ENCODE measurements around the gene EIF4H.
A peak's percentile ranks its signal among the peaks of the same experiment; 100 is the strongest.
"Not testable (repeated sequence)": the region's sequence is repeated elsewhere in the genome, so short reads cannot be mapped to it uniquely, and the experiment has no call there.

Gene EIF4H

GRCh38 chr7:74224907-74225306 lies 50.8 kb downstream of the EIF4H start:
- not testable (repeated sequence) for DNase-seq (ENCODE audit: low spot score)

GRCh38 chr7:74225400-74225799 lies 51.2 kb downstream of the EIF4H start:
- DNase-seq (ENCODE audit: low spot score): no peak

DNA sequence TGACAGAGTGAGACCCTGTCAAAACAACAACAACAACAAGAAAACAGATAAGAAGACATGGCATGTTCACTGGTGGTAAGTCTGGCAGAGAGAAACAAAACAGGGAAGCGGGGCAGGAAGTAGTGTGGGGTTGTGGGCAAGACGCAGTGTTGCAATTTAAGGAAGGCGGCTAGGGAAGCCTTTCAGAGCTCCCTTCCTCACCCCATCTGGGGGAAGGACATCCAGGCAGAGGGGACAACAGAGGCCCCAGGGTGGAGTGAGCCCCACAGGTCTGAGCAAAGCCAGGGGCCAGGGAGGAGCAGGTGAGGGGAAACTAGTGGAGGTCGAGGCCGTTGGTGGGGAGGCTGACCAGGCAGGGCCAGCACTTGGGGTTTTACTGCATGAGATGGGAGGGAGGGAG lies 52.5 kb downstream of the EIF4H start:
- DNase-seq (ENCODE audit: low spot score): peak; percentile 49

- no peak for DNase-seq (ENCODE audit: low spot score)
Observed at GRCh38 chr7:74228951-74229900, 55.1 kb downstream of the EIF4H start.

GRCh38 chr7:74230446-74231231 lies 56.5 kb downstream of the EIF4H start:
- no peak for DNase-seq (ENCODE audit: low spot score)

GRCh38 chr7:74231232-74231590 lies 57.1 kb downstream of the EIF4H start:
- no peak for DNase-seq (ENCODE audit: low spot score)

GRCh38 chr7:74233655-74234285 lies 59.6 kb downstream of the EIF4H start:
- DNase-seq (ENCODE audit: low spot score): no peak

DNA sequence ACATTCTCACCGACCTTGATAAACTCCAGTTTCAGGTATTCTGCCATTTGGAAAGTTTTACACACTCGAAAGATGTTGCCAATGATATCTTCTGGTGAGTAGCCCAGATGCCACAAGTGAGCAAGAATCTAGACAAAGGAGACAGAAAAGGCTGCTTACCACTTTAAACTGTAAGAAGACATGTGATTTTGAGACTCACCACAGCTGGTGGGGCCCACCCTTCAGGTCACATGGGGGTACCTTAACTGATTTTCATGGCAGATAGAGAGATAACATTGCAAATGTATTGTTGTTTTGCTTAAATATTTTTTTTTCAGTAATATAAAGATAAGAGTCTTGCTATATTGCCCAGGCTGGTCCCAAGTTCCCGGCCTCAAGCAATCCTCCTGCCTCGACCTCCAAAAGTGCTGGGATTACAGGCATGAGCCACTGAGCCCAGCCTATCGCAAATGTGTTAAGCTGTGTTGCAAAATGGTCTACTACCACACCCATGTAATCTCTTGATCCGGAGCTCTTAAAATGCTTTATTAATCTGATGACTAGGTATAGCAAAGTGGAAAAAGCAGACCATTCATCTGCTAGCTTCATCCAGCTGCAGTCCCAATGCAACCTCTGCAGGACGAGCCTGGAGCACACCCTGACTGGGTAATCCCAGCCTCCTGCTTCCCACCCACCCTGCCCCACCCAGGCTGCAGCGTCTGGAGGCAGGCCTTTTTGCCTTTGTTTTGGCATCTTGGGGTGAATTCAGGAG lies 61.5 kb downstream of the EIF4H start:
- DNase-seq (ENCODE audit: low spot score): no peak

- DNase-seq (ENCODE audit: low spot score): no peak
Observed at GRCh38 chr7:74236284-74236683, 62.1 kb downstream of the EIF4H start.

- DNase-seq (ENCODE audit: low spot score): no peak
Observed at GRCh38 chr7:74240482-74240881, 66.3 kb downstream of the EIF4H start.

DNA sequence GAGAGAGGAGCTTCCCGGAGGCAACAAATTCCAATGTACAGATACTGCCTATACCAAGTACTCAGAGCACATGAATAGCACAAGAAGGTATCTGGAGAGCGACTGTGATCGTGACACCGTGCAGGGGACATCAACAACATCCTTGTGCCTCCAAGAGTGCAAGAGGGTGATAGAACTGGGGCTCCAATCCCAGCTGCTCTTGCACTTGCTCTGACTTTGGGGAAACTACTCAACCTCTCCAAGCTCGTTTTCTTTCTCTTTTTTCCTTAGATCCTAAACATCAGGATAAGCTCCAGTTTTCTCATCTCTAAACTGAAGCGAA lies 67.9 kb downstream of the EIF4H start:
- DNase-seq (ENCODE audit: low spot score): no peak

DNA sequence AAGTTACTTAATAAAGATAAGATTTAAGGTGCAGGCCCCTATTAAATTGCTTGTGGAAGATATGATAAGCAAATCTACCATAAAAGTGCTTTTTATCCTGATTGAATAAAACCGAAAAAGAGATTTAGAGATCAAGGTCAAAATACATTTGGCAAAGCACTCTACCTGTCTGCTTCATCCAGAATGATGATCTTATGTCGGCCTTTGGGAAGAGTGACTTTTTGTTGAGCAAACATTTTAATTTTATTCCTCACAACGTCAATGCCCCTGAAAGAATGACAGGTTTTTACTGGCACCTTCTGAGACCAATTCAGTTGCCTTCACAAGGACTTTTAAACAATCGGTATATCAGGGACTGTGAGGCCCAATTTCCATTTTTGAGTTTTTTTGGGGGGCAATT lies 72.3 kb downstream of the EIF4H start:
- DNase-seq (ENCODE audit: low spot score): no peak

Measured in globus pallidus (tissue), 1 donor.